GM12874 (cell line): ENCODE measurements around the gene PTPRN2.

Source experiments
- CTCF ChIP-seq: IDR thresholded peaks from 2 replicates; pipeline ENCODE4 v1.5.1; 2011; ENCODE audit warnings: low read depth, mild to moderate bottlenecking, control low read depth, low read length, moderate library complexity; ENCODE audit not compliant: insufficient read depth

PTPRN2 gene

GRCh38 chr7:157991351-157991750, 596.3 kb downstream of the PTPRN2 start:
- TF ChIP-seq CTCF, result no peak

GRCh38 chr7:157990881-157991250, 596.8 kb downstream of the PTPRN2 start:
- no peak for TF ChIP-seq CTCF

GRCh38 chr7:157990226-157990880, 597.3 kb downstream of the PTPRN2 start:
- TF ChIP-seq CTCF, result no peak

- no peak for TF ChIP-seq CTCF
These were observed 598.0 kb downstream of the PTPRN2 start for GRCh38 chr7:157989589-157989988.

GRCh38 chr7:157987906-157988305, 599.7 kb downstream of the PTPRN2 start:
- TF ChIP-seq CTCF, result no peak

GRCh38 chr7:157986051-157986450, 601.6 kb downstream of the PTPRN2 start:
- TF ChIP-seq CTCF, result no peak

- TF ChIP-seq CTCF, result no peak
These were observed 602.0 kb downstream of the PTPRN2 start for GRCh38 chr7:157985636-157986035.
